Measurements from ENCODE around the gene SLC9A5.

SLC9A5 gene

DNA sequence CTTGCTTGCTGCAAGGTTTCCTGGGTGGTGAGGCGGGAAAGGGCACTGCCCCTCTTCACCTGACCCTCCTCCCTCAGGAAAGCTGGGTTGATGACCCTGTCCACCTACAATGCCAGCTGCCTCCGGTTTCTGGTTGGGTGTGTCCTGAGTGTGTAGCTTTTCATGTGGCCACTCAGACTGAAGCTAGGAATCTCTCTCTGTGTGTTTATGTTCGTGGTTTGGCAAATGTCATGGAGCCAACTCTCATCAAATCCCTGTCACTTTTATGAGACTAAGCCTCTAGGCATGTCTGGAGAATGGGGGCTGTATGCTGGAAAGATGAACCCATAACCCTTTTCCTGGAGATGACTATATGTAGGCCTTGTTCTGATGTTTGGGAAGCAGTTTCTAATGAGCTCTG, 47.6 kb downstream of the SLC9A5 start:
- no peak overlapping the region for H3K4me3 ChIP-seq (ENCODE audit: low read depth, low read length)
- no peak for TF ChIP-seq CTCF (IDR thresholded peaks at IDR 0.05; ENCODE audit: low read depth, low read length)

DNA sequence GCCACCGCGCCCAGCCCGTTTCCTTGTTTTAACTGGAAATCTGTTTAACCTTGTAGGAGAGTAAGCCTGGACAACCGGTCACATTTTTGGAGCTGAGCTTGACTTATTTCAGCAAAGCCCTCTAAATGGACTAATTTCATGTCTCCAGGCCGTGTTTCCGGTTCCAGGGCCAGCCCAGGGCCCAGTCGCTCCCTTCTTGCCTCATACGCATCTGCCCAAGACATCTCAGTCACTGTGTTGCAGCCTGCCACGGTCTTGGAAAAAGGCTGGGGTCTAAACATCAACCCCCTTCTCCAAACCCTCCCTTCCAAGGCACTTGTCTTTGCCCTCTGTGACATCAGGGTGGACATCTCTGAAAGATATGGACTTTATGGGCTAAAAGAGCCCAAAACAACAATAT, 49.5 kb downstream of the SLC9A5 start:
- H3K4me3 ChIP-seq (ENCODE audit: low read depth, low read length), result no peak overlapping the region
- no peak for TF ChIP-seq CTCF (IDR thresholded peaks at IDR 0.05; ENCODE audit: low read depth, low read length)

DNA sequence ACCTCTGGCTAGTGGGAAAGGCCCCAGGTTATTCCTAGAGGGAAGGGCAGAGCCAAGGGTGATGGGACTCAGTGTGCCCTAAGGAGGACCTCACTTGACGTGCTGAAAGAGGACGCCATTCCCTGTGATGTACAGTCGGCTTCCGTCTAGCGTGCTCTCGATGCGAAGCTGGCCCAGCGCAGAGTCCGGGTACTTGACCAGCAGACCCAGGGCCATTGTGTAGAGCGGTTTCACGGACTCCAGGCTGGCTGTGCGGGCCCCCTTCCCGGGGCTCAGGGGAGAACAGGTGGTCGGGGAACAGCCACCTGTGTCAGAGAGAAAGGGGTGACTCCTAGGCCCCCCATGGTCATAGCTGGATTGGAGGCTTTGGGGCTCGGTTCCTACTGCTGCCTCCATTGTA, 50.5 kb downstream of the SLC9A5 start:
- TF ChIP-seq CTCF (IDR thresholded peaks at IDR 0.05; ENCODE audit: low read depth, low read length), result no peak
- H3K4me3 ChIP-seq (ENCODE audit: low read depth, low read length), result no peak overlapping the region

DNA sequence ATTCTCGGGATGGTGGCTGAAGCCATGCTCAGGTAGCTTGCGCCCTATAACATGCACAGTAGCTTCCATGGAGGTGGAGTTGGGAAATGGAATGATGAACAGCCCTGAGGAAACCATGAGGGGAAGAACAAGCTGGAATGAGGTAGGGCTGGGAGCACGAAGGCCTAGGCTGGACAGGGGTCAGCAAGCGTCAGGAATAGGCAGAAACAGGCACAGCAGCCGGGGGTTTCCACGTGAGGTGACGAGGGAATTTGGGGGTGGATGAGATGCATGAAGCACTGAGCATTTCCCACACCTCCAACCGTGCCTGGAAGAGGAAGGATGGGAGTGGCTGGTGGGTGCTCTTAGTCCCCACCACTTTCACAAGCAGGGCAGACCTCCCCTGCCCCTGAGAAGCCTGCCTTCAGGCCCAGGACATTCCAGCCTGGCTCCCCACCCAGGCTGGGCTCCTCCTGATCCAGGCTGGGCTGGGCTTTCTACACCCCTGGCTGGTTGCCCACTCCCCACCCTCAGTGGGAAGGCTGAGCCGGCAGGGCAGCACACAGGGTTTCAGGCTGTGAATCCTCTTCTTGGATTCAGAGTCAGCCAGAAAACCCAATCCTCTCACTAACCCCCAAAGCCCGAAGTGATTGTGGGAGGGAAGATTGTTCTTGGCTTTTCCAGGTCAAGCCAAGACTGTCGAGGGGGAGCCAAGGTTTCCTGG, 52.5 kb downstream of the SLC9A5 start:
- H3K4me3 ChIP-seq (ENCODE audit: low read depth, low read length), result no peak overlapping the region
- TF ChIP-seq CTCF (IDR thresholded peaks at IDR 0.05; ENCODE audit: low read depth, low read length), result no peak

DNA sequence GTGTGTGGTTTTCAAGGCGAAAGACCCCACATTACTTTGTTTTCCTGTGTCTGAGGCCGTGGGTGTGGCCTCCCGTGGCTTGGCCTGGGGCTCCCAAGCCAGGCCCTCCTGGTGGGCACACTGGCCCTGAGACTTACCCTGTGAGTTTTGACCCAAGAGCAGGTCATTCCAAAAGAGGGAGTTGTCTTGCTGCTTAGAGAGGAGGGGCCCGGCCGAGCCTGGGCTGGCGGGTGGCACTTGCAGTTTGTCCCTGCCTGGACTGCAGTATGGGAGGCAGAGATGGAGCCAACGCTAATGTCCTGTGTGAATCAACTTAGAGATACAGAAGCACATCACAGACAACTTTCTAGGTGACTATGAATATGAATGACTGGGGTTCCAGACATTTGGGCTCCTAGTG, 53.3 kb downstream of the SLC9A5 start:
- no peak overlapping the region for H3K4me3 ChIP-seq (ENCODE audit: low read depth, low read length)
- TF ChIP-seq CTCF (IDR thresholded peaks at IDR 0.05; ENCODE audit: low read depth, low read length), result no peak

DNA sequence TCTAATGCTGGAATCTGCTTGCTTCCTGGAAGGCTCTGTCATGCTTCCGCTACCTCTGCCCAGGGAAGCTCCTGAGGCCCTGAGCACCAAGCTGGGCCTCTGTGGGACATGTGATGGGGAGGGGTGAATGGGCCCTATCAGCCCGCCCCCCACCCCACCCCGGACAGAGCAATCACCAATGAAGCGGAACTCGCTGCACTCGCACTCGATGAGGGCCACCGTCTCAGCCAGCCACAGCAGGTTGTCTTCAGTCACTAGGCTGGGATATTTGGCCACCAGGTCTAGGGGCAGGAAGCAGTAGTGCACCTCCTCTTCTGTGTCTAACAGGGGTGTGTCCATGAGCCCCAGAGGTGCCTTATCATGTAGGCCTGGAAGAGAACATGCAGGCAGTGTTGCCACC, 54.2 kb downstream of the SLC9A5 start:
- H3K4me3 ChIP-seq (ENCODE audit: low read depth, low read length), result no peak overlapping the region
- TF ChIP-seq CTCF (IDR thresholded peaks at IDR 0.05; ENCODE audit: low read depth, low read length), result no peak

DNA sequence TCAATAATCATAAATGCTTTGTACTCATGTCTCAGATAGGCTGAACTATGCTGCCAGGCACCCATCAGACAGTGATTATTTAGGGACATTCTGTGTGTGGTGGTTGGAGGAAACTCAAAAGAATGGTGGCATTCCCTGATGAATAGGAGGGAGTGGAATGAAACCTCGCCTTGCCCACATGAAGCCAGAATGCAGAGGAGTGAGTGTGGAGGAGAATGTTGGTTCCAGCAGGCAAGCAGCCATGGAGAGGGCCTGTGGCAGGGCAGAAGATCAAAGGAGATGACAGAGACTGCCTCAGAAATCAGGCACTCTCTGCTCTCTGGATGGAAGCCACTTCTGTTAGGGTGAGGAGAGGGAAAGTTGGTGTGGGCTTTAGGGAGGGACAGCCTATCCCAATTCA, 55.2 kb downstream of the SLC9A5 start:
- no peak overlapping the region for H3K4me3 ChIP-seq (ENCODE audit: low read depth, low read length)
- no peak for TF ChIP-seq CTCF (IDR thresholded peaks at IDR 0.05; ENCODE audit: low read depth, low read length)

Measured in WI38 (cell line).